ENCODE data around the gene KCNQ2.

DNA sequence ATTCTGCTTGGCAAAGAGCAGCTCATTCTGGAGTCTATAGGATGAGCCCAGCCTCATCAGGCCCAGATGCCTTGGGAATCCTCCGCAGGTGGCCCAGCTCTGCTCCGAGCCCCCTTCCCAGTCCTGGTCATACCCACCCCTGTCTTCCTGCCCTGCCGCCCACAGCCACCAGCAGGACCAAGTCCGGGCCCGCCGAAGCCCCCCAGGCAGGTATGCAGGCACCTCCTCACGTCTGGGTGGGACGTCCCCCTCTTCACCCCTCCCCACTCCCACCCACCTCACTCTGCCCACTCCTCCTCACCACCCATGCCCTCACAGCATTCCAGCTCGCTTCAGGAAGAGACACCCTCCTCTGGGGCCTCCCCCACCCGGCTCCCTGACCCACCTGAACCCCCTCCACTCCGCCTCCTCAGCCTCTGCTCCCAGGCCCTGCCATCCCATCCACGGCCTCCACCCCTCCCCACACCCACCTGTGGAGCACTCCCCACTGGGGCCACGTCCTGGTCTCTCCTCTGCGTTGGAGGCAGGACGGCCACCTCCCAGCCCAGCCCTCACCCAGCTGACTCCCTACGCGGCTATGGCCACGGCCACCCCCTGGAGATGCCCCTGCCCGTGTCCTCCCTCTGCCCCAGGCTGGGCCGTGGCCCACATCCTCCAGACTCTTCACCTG, 43.4 kb downstream of the KCNQ2 start:
- no peak for TF ChIP-seq POLR2A (IDR thresholded peaks at IDR 0.05; ENCODE audit: low read depth, low read length)
- no peak for TF ChIP-seq POLR2AphosphoS5 (IDR thresholded peaks at IDR 0.05; ENCODE audit: low read depth, low read length)
